ENCODE data around the gene PSG7. TPM values are rescaled to one million over a fixed set of nuclear protein-coding genes. Genes with fewer than 3 reads are reported as not detected.
"Not testable (repeated sequence)": the region's sequence is repeated elsewhere in the genome, so short reads cannot be mapped to it uniquely, and the experiment has no call there.

The PSG7 gene
- total and polyA plus RNA-seq, 2 donors (not counting 1 experiment from before 2014, with no cell fraction given), result not detected

DNA sequence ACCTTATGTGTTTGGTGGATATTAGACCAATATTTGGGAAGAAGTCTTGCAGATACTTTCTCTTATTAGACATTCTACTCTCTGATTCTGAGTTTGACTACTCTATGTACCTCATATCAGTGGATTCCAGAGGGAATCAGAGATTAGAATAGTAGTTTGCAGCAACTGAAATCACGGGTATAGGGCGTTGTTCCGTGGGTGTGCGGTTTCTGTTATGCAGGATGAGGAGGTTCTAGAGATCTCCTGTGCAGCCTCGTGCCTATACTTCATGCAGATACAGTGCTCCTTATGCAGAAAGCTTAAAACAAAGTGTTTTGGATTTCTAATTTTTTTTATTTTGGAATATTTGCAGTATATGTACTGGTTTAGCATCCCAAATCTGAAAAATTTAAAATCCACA lies 25.3 kb downstream of the PSG7 start:
- H3K4me1 Mint-ChIP-seq; CTCF ChIA-PET; H2AFZ ChIP-seq (ENCODE audit: insufficient read depth, low read depth, low read length, poor library complexity, severe bottlenecking); POLR2A ChIA-PET; intact Hi-C loops (cut with micrococcal nuclease); H3K27ac Mint-ChIP-seq; H3K27me3 ChIP-seq (replicated peaks in 1 of 4; ENCODE audit: control extremely low read depth in 1 of 4, control insufficient read depth in 3 of 4, insufficient read depth in 4 of 4, low read length in 3 of 4); H3K4me3 Mint-ChIP-seq; H3K27me3 Mint-ChIP-seq; ATAC-seq (ENCODE audit: low read depth); H3K4me1 ChIP-seq (ENCODE audit: control insufficient read depth in 2 of 2, insufficient read depth in 2 of 2, low read length in 2 of 2); H3K9me3 ChIP-seq (ENCODE audit: control extremely low read depth in 1 of 3, control insufficient read depth in 2 of 3, insufficient read depth in 1 of 3, low read length in 2 of 3); H3K9me3 Mint-ChIP-seq (ENCODE audit: insufficient read depth); H3K4me2 ChIP-seq (replicated peaks; ENCODE audit: low read depth, low read length, poor library complexity, severe bottlenecking); H3K27ac ChIP-seq (ENCODE audit: low read length in 2 of 2); H3K4me3 ChIP-seq (ENCODE audit: control extremely low read depth in 1 of 5, extremely low read depth in 1 of 5, insufficient read depth in 1 of 5, low read depth in 2 of 5, low read length in 4 of 5); H3K9ac ChIP-seq (ENCODE audit: low read length); H3K79me2 ChIP-seq (ENCODE audit: control insufficient read depth, insufficient read depth, low read length); DNase-seq; H3K36me3 ChIP-seq (replicated peaks in 1 of 2; ENCODE audit: control extremely low read depth in 1 of 2, control insufficient read depth in 1 of 2, extremely low read depth in 1 of 2, insufficient read depth in 2 of 2, low read length in 1 of 2); H4K20me1 ChIP-seq (ENCODE audit: control insufficient read depth, insufficient read depth, low read length, poor library complexity, severe bottlenecking): not testable (repeated sequence)
- WGBS (ENCODE audit: insufficient coverage), result 88% methylated on average over 5 of the region's 5 CpGs

DNA sequence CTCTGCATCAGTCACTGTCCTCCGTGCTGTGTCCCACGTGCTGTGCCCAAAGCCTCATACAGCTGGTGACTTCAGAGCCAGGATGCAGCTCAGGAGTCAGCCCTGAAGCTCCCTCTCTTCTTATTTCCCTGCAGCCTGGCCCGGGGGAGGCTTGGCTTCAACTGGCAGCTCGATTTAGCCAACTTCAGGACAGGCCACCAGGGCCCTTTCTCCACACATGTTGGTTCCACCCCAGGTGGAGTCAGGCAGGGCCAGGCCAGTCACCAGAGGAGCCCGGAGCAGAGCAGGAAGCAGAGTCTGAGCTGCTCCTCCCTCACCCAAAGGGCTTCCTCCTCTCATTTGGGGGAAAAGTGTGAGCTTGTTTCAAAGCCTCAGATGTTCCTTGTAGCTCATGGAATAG lies 30.8 kb downstream of the PSG7 start:
- H3K27me3 Mint-ChIP-seq; H3K4me3 ChIP-seq (ENCODE audit: control extremely low read depth in 1 of 5, extremely low read depth in 1 of 5, insufficient read depth in 1 of 5, low read depth in 2 of 5, low read length in 4 of 5); H3K4me1 ChIP-seq (ENCODE audit: control insufficient read depth in 2 of 2, insufficient read depth in 2 of 2, low read length in 2 of 2); H3K4me1 Mint-ChIP-seq; ATAC-seq (ENCODE audit: low read depth); intact Hi-C loops (cut with micrococcal nuclease); H3K9me3 Mint-ChIP-seq (ENCODE audit: insufficient read depth); H2AFZ ChIP-seq (ENCODE audit: insufficient read depth, low read depth, low read length, poor library complexity, severe bottlenecking); H3K9me3 ChIP-seq (ENCODE audit: control extremely low read depth in 1 of 3, control insufficient read depth in 2 of 3, insufficient read depth in 1 of 3, low read length in 2 of 3); H4K20me1 ChIP-seq (ENCODE audit: control insufficient read depth, insufficient read depth, low read length, poor library complexity, severe bottlenecking); H3K4me3 Mint-ChIP-seq; H3K27ac ChIP-seq (ENCODE audit: low read length in 2 of 2); H3K9ac ChIP-seq (ENCODE audit: low read length); POLR2A ChIA-PET; H3K4me2 ChIP-seq (replicated peaks; ENCODE audit: low read depth, low read length, poor library complexity, severe bottlenecking); H3K79me2 ChIP-seq (ENCODE audit: control insufficient read depth, insufficient read depth, low read length); DNase-seq; H3K27ac Mint-ChIP-seq; H3K36me3 ChIP-seq (replicated peaks in 1 of 2; ENCODE audit: control extremely low read depth in 1 of 2, control insufficient read depth in 1 of 2, extremely low read depth in 1 of 2, insufficient read depth in 2 of 2, low read length in 1 of 2); CTCF ChIA-PET; H3K27me3 ChIP-seq (replicated peaks in 1 of 4; ENCODE audit: control extremely low read depth in 1 of 4, control insufficient read depth in 3 of 4, insufficient read depth in 4 of 4, low read length in 3 of 4): not testable (repeated sequence)
- 67% methylated on average over 4 of the region's 5 CpGs for WGBS (ENCODE audit: insufficient coverage)

DNA sequence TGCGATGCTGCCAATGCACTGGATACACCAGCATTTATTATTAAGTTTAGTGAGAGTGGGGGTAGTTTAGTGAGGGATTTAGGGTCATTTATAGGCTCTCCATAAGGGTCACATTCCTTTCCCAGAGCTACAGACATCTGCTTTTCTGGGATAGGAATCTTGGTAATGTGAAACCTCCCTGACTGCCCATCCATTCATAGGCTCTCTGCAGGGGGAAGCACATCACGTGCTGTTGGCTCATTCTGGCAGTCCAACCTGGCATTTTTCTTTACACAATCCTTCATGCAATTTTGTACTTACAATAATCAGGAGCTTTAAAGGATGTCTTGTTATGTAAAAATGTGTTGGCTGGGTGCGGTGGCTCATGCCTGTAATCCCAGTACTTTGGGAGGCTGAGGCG lies 36.4 kb downstream of the PSG7 start:
- 100% methylated on average over 1 of the region's 4 CpGs for WGBS (ENCODE audit: insufficient coverage)
- intact Hi-C loops (cut with micrococcal nuclease); H3K36me3 ChIP-seq (replicated peaks in 1 of 2; ENCODE audit: control extremely low read depth in 1 of 2, control insufficient read depth in 1 of 2, extremely low read depth in 1 of 2, insufficient read depth in 2 of 2, low read length in 1 of 2); H2AFZ ChIP-seq (ENCODE audit: insufficient read depth, low read depth, low read length, poor library complexity, severe bottlenecking); DNase-seq; H3K9me3 ChIP-seq (ENCODE audit: control extremely low read depth in 1 of 3, control insufficient read depth in 2 of 3, insufficient read depth in 1 of 3, low read length in 2 of 3); H3K4me1 Mint-ChIP-seq; H3K79me2 ChIP-seq (ENCODE audit: control insufficient read depth, insufficient read depth, low read length); H3K9ac ChIP-seq (ENCODE audit: low read length); ATAC-seq (ENCODE audit: low read depth); H3K27ac ChIP-seq (ENCODE audit: low read length in 2 of 2); H3K9me3 Mint-ChIP-seq (ENCODE audit: insufficient read depth); H3K27ac Mint-ChIP-seq; H3K4me3 Mint-ChIP-seq; H3K27me3 ChIP-seq (replicated peaks in 1 of 4; ENCODE audit: control extremely low read depth in 1 of 4, control insufficient read depth in 3 of 4, insufficient read depth in 4 of 4, low read length in 3 of 4); H3K4me1 ChIP-seq (ENCODE audit: control insufficient read depth in 2 of 2, insufficient read depth in 2 of 2, low read length in 2 of 2); H4K20me1 ChIP-seq (ENCODE audit: control insufficient read depth, insufficient read depth, low read length, poor library complexity, severe bottlenecking); H3K4me3 ChIP-seq (ENCODE audit: control extremely low read depth in 1 of 5, extremely low read depth in 1 of 5, insufficient read depth in 1 of 5, low read depth in 2 of 5, low read length in 4 of 5); POLR2A ChIA-PET; CTCF ChIA-PET; H3K4me2 ChIP-seq (replicated peaks; ENCODE audit: low read depth, low read length, poor library complexity, severe bottlenecking): not testable (repeated sequence)
- H3K27me3 Mint-ChIP-seq, result peaks cover 16% of the 10 kb centered on the region

DNA sequence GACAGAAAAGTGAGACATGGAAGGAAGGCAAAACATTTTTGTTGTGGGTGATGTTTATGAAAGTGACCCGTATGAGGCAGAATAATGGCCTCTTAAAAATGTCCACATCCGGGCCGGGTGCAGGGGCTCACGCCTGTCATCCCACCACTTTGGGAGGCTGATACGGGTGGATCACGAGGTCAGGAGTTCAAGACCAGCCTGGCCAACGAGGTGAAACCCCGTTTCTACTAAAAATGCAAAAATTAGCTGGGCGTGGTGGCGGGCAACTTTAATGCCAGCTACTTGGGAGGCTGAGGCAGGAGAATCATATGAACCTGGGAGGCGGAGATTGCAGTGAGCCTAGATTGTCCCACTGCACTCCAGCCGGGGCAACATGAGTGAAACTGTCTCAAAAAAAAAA lies 37.3 kb downstream of the PSG7 start:
- DNase-seq; H3K4me3 Mint-ChIP-seq; H3K27ac ChIP-seq (ENCODE audit: low read length in 2 of 2); ATAC-seq (ENCODE audit: low read depth); H3K9ac ChIP-seq (ENCODE audit: low read length); intact Hi-C loops (cut with micrococcal nuclease); POLR2A ChIA-PET; H3K4me1 Mint-ChIP-seq; H3K4me3 ChIP-seq (ENCODE audit: control extremely low read depth in 1 of 5, extremely low read depth in 1 of 5, insufficient read depth in 1 of 5, low read depth in 2 of 5, low read length in 4 of 5); H2AFZ ChIP-seq (ENCODE audit: insufficient read depth, low read depth, low read length, poor library complexity, severe bottlenecking); H3K36me3 ChIP-seq (replicated peaks in 1 of 2; ENCODE audit: control extremely low read depth in 1 of 2, control insufficient read depth in 1 of 2, extremely low read depth in 1 of 2, insufficient read depth in 2 of 2, low read length in 1 of 2); H3K4me1 ChIP-seq (ENCODE audit: control insufficient read depth in 2 of 2, insufficient read depth in 2 of 2, low read length in 2 of 2); H3K9me3 ChIP-seq (ENCODE audit: control extremely low read depth in 1 of 3, control insufficient read depth in 2 of 3, insufficient read depth in 1 of 3, low read length in 2 of 3); H4K20me1 ChIP-seq (ENCODE audit: control insufficient read depth, insufficient read depth, low read length, poor library complexity, severe bottlenecking); H3K4me2 ChIP-seq (replicated peaks; ENCODE audit: low read depth, low read length, poor library complexity, severe bottlenecking); H3K27ac Mint-ChIP-seq; H3K27me3 ChIP-seq (replicated peaks in 1 of 4; ENCODE audit: control extremely low read depth in 1 of 4, control insufficient read depth in 3 of 4, insufficient read depth in 4 of 4, low read length in 3 of 4); H3K79me2 ChIP-seq (ENCODE audit: control insufficient read depth, insufficient read depth, low read length); H3K9me3 Mint-ChIP-seq (ENCODE audit: insufficient read depth): not testable (repeated sequence)
- WGBS (ENCODE audit: insufficient coverage), result 78% methylated on average over 9 of the region's 12 CpGs
- H3K27me3 Mint-ChIP-seq, result peaks cover 16% of the 10 kb centered on the region
- CTCF ChIA-PET, result interaction anchor here (0.8 kb wide), 1 partner anchor 14 kb away, joined by 3 read pairs; no protein-coding TSS in a partner anchor
